HepG2 (cell line): ENCODE measurements around the gene IL10. TPM values are rescaled to one million over a fixed set of nuclear protein-coding genes. Genes with fewer than 3 reads are reported as not detected.
A peak's percentile ranks its signal among the peaks of the same experiment; 100 is the strongest.

Source experiments
- ATAC-seq: fragments of 200-7000 bp; cut with Tn5 transposase; 3 replicates; pipeline ENCODE4 v1.9.1; 2020; ENCODE audit warnings: mild to moderate bottlenecking, moderate library complexity
- BruUV-seq: library from RNA; stranded (reverse); fragments of 400-500 nt; replicated peaks from 2 replicates; lab custom pipeline; 2021; lab: Mats Ljungman, UMichigan
- CTCF ChIA-PET: fragments of 300-600 bp; formaldehyde crosslinking; extraction: SDS; loops from one replicate; lab custom pipeline; 2021; ENCODE audit warnings: low total read pairs, inconsistent platforms, low intra/inter-chr PET ratio; lab: Yijun Ruan, JAX
- POLR2A ChIA-PET: fragments of 350-600 bp; sonication (Branson Sonifier 250); formaldehyde crosslinking; loops from one replicate; lab custom pipeline; 2020; ENCODE audit warnings: antibody characterized with exemption, inconsistent platforms; lab: Yijun Ruan, JAX
- DNase-seq: peaks from one replicate; pipeline ENCODE4 v3.0.0-alpha.2; 2015; ENCODE audit warnings: low spot score
- FAIRE-seq: peaks from 3 replicates; lab custom pipeline; 2011; peaks lifted over from hg19 to GRCh38; lab: Jason Lieb, UNC
- H2AFZ ChIP-seq: one replicate; pipeline ENCODE4 v1.6.1; 2011; ENCODE audit warnings: low read length, inconsistent platforms
- H3K27ac ChIP-seq: fragments of 300-600 bp; 3 replicates; pipeline ENCODE4 v1.8.0; 2011; ENCODE audit warnings: mixed run types, mild to moderate bottlenecking, mixed read lengths, low read length, inconsistent platforms; ENCODE audit not compliant: insufficient read depth; ENCODE audit errors: extremely low read length
- H3K27me3 ChIP-seq, 2 experiments: fragments of 200-600 bp in 1 of 2; 2 replicates in 1 of 2; 3 replicates in 1 of 2; pipeline versions ENCODE4 v1.6.0 to v1.8.0; 2011; ENCODE audit warnings: low read length in 2 of 2, mild to moderate bottlenecking in 2 of 2, moderate library complexity in 2 of 2, inconsistent platforms in 1 of 2; ENCODE audit not compliant: insufficient read depth in 2 of 2, control insufficient read depth in 1 of 2
- H3K36me3 ChIP-seq, 2 experiments: fragments of 200-600 bp in 1 of 2; replicated peaks in 1 of 2; 2 replicates in 1 of 2; 3 replicates in 1 of 2; pipeline versions ENCODE4 v1.5.1 to v1.8.0; 2011; ENCODE audit warnings: low read length in 2 of 2, inconsistent platforms in 1 of 2; ENCODE audit not compliant: insufficient read depth in 2 of 2, control insufficient read depth in 1 of 2
- H3K4me1 ChIP-seq: 2 replicates; pipeline ENCODE4 v1.5.1; 2012; ENCODE audit warnings: low read length, inconsistent platforms; ENCODE audit not compliant: insufficient read depth
- H3K4me2 ChIP-seq: 2 replicates; pipeline ENCODE4 v1.6.0; 2011; ENCODE audit warnings: low read depth, low read length, inconsistent platforms
- H3K4me3 ChIP-seq, 3 experiments: fragments of 200-600 bp in 1 of 3; sonication (generic), shearing (Covaris generic) in 1 of 3; replicated peaks in 1 of 3; 2 replicates each; pipeline ENCODE4 v1.5.1; 2011 to 2016; ENCODE audit warnings: low read length in 3 of 3, inconsistent platforms in 2 of 3, low read depth in 2 of 3, mild to moderate bottlenecking in 2 of 3, control low read depth in 1 of 3, mixed read lengths in 1 of 3; ENCODE audit not compliant: insufficient read depth in 1 of 3
- H3K79me2 ChIP-seq: one replicate; pipeline ENCODE4 v1.6.1; 2011; ENCODE audit warnings: low read length, inconsistent platforms; ENCODE audit not compliant: insufficient read depth
- H3K9ac ChIP-seq: 2 replicates; pipeline ENCODE4 v1.6.0; 2011; ENCODE audit warnings: mild to moderate bottlenecking, low read depth, low read length, inconsistent platforms; ENCODE audit not compliant: insufficient read depth
- H3K9me3 ChIP-seq: 2 replicates; pipeline ENCODE4 v1.5.1; 2012; ENCODE audit warnings: mild to moderate bottlenecking, low read length
- H4K20me1 ChIP-seq: 2 replicates; pipeline ENCODE4 v1.6.0; 2011; ENCODE audit warnings: inconsistent platforms, mild to moderate bottlenecking, low read length, moderate library complexity; ENCODE audit not compliant: insufficient read depth
- EHMT2 ChIP-seq: fragments of 200-600 bp; sonication (generic); IDR thresholded peaks from 2 replicates; pipeline ENCODE4 v1.7.0; 2017; ENCODE audit warnings: antibody characterized with exemption, low read depth, low read length, borderline replicate concordance
- MTA3 ChIP-seq: sonication (generic); formaldehyde crosslinking; IDR thresholded peaks from 2 replicates; pipeline ENCODE4 v1.4.0; 2020; ENCODE audit warnings: missing genetic modification reagents
- SRSF4 ChIP-seq: fragments of 200-400 bp; formaldehyde crosslinking; IDR thresholded peaks from one replicate; pipeline ENCODE4 v1.6.1; 2018; ENCODE audit warnings: mild to moderate bottlenecking, low read depth, low read length, moderate library complexity; ENCODE audit not compliant: poor library complexity, severe bottlenecking
- TEAD3 ChIP-seq: optimal IDR thresholded peaks from 2 replicates; pipeline ENCODE3; 2016; ENCODE audit warnings: borderline replicate concordance
- ZBED4 ChIP-seq: sonication (generic); formaldehyde crosslinking; IDR thresholded peaks from 2 replicates; pipeline ENCODE4 v1.4.0; 2020; ENCODE audit warnings: missing genetic modification reagents, borderline replicate concordance
- WGBS: methylation state at CpG from one replicate; pipeline ENCODE4 v1.1.6; 2017; ENCODE audit warnings: low lambda C conversion rate; 5-methylcytosine and 5-hydroxymethylcytosine counted together
- in situ Hi-C: cut with HindIII; loops from 2 replicates; pipeline ENCODE4 v1.10.0; 2017; ENCODE audit warnings: low pct_unique_long_range_greater_than_20kb; ENCODE audit not compliant: extremely low pct_ligation_motif_present
- intact Hi-C: fragments of 100-400 bp; cut with micrococcal nuclease; formaldehyde crosslinking; loops from one replicate; pipeline ENCODE4 v1.10.0; 2022; ENCODE audit not compliant: unreplicated experiment
- polyA plus RNA-seq, 8 experiments: library from polyadenylated mRNA; depleted of rRNA in 3 of 8; stranded (reverse) in 7 of 8; unstranded in 1 of 8; fragments of >200 nt; fragmentation: Illumina TruSeq in 4 of 8; extraction: Trizol in 4 of 8; gene quantifications; 2 replicates each; pipeline versions ENCODE4 v1.2.1 to v1.2.3, GENCODE V29; 2011 to 2016; ENCODE audit warnings: low read depth in 4 of 8, missing spikeins in 1 of 8, mixed read lengths in 1 of 8; ENCODE audit not compliant: insufficient read depth in 1 of 8
- total RNA-seq, 5 experiments: library from RNA; depleted of rRNA; stranded (reverse); fragments of >200 nt; fragmentation: Illumina TruSeq; extraction: Trizol; gene quantifications; 2 replicates each; pipeline ENCODE4 v1.2.3, GENCODE V29; 2016; ENCODE audit warnings: low read depth in 1 of 5
- TF ChIP-seq, protein P1 (sequence below): IDR thresholded peaks from 2 replicates; pipeline ENCODE4 v1.6.1; 2016; ENCODE audit warnings: mild to moderate bottlenecking

IL10 gene
- total and polyA plus RNA-seq, 2 of the 13 experiments (the other 11 are each of a cell fraction or from before 2014, with no cell fraction given) = not detected

- Histone ChIP-seq H3K79me2 (no peaks in the 10 kb centered on the region), H3K36me3 (no peaks in the 10 kb centered on the region), H3K27ac (no peak overlapping the region), H4K20me1 (no peaks in the 10 kb centered on the region), H3K4me3 (no peak overlapping the region), H2AFZ (no peak overlapping the region), H3K4me2 (no peak overlapping the region), H3K9ac (no peak overlapping the region), H3K4me1 (peaks cover 3% of the 10 kb centered on the region; the same call in 1 of the 2 replicates), H3K9me3 (no peaks in the 10 kb centered on the region), H3K27me3 (no peaks in the 10 kb centered on the region; a peak in 1 of 5 replicates)
- intact Hi-C loops (no loop called here), in situ Hi-C loops (no loop called here)
- 39% methylated on average over 6 of the region's 6 CpGs for WGBS
- CTCF ChIA-PET = no interaction called here
- peak; percentile 85 for ATAC-seq
- FAIRE-seq = no peak
- no TSS peak for BruUV-seq
- no peak for TF ChIP-seq SRSF4
- TF ChIP-seq, protein P1, sequence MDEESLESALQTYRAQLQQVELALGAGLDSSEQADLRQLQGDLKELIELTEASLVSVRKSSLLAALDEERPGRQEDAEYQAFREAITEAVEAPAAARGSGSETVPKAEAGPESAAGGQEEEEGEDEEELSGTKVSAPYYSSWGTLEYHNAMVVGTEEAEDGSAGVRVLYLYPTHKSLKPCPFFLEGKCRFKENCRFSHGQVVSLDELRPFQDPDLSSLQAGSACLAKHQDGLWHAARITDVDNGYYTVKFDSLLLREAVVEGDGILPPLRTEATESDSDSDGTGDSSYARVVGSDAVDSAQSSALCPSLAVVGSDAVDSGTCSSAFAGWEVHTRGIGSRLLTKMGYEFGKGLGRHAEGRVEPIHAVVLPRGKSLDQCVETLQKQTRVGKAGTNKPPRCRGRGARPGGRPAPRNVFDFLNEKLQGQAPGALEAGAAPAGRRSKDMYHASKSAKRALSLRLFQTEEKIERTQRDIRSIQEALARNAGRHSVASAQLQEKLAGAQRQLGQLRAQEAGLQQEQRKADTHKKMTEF (CRISPR knock-in tag) = no peak
- TF ChIP-seq TEAD3 (CRISPR knock-in tag) = peak; percentile 85
- TF ChIP-seq ZBED4 (CRISPR knock-in tag) = no peak
- no peak for TF ChIP-seq EHMT2
- no peak for TF ChIP-seq MTA3 (CRISPR knock-in tag)
- DNase-seq = no peak
- POLR2A ChIA-PET = no interaction called here
Measured at GRCh38 chr1:206761159-206761768, 11.0 kb downstream of the IL10 start.
